ENCODE measurements around the gene ITPRID1.

DNA sequence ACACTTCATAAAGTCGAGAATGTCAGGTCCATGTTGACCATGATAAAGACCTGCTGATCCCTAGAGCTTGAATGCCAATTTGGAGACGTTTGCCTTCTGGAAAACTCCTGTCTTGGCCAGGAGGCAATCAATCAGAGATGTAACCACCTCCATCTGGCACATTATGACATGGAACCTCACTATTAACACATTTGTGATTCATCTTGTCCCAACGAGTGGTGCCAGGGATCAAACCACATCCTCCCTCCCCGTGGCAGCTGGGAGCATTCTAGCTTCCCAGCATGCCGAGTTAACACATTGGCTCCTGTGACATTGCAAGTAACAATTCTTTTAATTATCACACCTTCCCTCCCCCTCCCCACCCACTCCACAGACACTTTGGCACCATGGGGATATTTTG, 89.2 kb downstream of the ITPRID1 start:
- TF ChIP-seq TAF1 (IDR thresholded peaks at IDR 0.05; ENCODE audit: low read depth) (no peak), NFIC (IDR thresholded peaks at IDR 0.05) (no peak), RAD21 (IDR thresholded peaks at IDR 0.05; ENCODE audit: low read depth) (no peak), EP300 (IDR thresholded peaks at IDR 0.05; ENCODE audit: borderline replicate concordance) (no peak), ZBTB7A (IDR thresholded peaks at IDR 0.05; ENCODE audit: low read depth) (no peak), YY1 (IDR thresholded peaks at IDR 0.05; ENCODE audit: low read depth) (no peak), TCF12 (IDR thresholded peaks at IDR 0.05; ENCODE audit: low read depth) (no peak), EGR1 (IDR thresholded peaks at IDR 0.05) (no peak), CEBPB (IDR thresholded peaks at IDR 0.05) (no peak)
- TF ChIP-seq, protein P1, sequence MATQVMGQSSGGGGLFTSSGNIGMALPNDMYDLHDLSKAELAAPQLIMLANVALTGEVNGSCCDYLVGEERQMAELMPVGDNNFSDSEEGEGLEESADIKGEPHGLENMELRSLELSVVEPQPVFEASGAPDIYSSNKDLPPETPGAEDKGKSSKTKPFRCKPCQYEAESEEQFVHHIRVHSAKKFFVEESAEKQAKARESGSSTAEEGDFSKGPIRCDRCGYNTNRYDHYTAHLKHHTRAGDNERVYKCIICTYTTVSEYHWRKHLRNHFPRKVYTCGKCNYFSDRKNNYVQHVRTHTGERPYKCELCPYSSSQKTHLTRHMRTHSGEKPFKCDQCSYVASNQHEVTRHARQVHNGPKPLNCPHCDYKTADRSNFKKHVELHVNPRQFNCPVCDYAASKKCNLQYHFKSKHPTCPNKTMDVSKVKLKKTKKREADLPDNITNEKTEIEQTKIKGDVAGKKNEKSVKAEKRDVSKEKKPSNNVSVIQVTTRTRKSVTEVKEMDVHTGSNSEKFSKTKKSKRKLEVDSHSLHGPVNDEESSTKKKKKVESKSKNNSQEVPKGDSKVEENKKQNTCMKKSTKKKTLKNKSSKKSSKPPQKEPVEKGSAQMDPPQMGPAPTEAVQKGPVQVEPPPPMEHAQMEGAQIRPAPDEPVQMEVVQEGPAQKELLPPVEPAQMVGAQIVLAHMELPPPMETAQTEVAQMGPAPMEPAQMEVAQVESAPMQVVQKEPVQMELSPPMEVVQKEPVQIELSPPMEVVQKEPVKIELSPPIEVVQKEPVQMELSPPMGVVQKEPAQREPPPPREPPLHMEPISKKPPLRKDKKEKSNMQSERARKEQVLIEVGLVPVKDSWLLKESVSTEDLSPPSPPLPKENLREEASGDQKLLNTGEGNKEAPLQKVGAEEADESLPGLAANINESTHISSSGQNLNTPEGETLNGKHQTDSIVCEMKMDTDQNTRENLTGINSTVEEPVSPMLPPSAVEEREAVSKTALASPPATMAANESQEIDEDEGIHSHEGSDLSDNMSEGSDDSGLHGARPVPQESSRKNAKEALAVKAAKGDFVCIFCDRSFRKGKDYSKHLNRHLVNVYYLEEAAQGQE (IDR thresholded peaks at IDR 0.05; ENCODE audit: low read depth): no peak
- TF ChIP-seq, protein P2, sequence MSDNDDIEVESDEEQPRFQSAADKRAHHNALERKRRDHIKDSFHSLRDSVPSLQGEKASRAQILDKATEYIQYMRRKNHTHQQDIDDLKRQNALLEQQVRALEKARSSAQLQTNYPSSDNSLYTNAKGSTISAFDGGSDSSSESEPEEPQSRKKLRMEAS (IDR thresholded peaks at IDR 0.05): no peak
